Effector CD8-positive, alpha-beta T cell (primary cell): ENCODE results near the gene LGALS12.
"Not testable (repeated sequence)": the region's sequence is repeated elsewhere in the genome, so short reads cannot be mapped to it uniquely, and the experiment has no call there.

ENCODE experiments used
- DNase-seq: peaks from one replicate; lab custom pipeline; 2025; lab: John Stamatoyannopoulos, UW

The LGALS12 gene

DNA sequence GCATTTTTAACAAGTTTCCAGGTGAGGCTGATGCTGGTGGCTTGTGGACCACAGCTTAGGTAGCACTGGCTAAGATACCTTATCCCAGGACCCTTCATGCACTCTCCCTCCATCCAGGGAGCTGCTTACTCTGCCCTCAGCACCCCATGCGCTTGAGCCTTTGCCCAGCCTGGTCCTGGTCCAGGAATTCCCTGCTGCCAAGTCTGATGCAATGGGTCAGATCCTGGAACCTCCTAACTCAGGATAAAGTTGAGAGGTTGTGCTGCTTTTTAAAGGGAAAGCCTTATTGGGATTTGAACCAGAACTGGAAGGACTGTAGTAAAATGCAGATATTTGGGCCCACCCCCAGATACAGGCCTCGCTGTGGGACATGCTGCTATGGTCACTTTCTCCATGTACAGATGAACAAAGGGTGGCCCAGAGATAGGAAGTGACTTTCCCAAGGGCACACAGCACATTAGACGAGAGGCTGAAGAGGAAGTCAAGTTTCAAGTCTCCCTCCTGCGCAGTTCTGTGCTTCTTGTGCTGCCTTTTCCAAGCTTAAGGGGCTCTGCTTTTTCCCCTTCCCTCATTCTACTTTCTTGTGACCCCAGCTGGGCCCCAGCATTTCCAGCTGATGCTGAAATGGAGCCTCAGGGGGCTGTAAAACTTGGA, 824 bp upstream of the LGALS12 start:
- no peak for DNase-seq

DNA sequence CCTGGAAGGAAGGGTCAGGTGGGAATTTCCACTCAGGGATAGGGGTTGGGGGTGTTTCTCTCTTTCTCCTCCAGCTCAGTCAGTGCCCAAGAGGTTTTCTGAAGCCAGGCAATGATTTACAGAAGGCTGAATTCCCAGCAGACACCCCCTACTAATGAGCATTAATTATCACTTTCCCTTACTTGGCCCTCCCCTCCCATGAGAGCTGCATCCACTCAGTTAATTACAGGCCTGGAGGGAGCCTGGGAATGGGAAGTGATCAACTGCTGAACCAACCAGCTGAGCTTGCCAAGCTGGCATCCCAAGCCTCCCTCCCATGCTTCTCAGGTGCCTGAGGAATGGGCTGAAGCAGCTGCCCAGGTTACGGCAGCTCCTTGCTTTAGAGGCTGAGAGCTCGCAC, 992 bp downstream of the LGALS12 start:
- DNase-seq, result no peak

DNA sequence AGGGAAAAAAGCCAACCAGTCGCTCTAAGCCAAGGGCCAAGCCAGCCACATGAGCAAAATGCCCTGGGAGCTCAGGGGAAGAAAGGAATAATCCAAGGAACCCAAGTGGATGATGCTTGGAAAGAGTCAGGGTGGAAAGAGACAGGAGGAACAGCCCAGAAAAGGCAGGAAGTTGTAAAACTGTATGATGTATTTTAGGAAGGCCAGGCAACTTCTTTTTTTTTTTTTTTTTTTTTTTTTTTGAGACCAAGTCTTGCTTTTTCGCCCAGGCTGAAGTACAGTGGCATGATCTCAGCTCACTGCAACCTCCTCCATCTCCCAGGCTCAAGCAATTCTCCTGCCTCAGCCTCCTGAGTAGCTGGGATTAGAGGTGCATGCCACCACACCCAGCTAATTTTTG, 1.6 kb downstream of the LGALS12 start:
- no peak for DNase-seq

DNA sequence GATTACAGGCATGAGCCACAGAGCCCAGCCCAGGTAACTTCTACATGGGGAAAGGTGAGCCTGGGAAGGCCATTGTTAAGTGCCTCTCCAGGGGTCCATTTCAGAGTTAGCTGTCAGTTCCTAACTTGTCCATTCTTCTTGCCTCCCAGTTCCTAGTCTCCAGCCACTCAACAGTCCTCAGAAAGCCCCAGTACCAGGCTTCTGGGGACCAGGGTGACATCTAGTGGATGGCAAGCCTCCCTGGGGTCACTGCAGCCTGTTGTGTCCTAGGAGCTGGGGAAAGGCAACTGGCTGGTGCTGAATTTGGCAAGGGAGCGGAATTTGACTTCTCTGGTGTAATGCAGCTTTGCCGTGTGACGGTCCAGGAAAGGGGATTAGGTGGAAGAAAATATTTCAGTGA, 2.1 kb downstream of the LGALS12 start:
- DNase-seq, result no peak

DNA sequence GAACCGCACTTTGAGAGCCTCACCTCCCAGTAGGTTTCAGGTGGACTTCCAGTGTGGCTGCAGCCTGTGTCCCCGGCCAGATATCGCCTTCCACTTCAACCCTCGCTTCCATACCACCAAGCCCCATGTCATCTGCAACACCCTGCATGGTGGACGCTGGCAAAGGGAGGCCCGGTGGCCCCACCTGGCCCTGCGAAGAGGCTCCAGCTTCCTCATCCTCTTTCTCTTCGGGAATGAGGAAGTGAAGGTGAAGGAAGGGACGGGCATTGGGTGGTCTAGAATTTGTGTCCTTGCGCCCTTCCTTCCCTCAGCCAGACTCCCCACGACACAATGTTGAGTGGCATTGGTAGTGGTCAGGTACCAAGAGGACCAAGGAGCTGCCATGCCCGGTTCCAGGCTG, 2.9 kb downstream of the LGALS12 start:
- no peak for DNase-seq

DNA sequence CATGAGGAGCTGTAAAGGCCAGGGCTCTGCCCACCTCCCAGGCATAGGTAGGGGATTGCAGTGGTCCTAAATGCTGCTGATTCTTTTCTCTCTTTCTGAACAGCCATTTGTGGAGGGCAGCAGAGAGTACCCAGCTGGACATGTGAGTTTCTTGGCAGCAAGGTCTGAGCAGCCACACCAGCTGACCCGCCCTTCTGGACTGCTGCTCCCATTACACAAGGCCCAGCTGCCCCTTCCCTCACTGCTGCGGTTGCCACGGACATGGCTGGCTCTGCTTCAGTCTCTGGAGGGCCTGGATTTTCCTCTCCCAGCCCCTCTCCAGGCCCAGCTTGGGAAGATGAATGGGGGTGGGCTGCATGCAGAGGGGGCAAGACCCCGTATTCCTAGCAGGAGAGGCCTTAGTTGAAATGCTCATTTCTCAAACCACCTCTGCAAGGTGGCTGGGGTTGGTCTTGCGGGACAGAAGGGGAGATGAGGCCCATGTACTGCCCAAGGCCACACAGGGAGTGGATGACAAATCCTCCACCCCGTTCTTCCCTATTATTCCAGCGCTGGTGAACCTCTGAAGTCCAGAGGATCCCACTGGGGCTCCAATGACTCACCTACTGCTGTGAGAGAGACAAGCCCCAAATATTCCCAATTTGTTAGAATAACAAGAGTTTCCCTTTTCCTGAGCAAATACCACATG, 4.6 kb downstream of the LGALS12 start:
- no peak for DNase-seq

DNA sequence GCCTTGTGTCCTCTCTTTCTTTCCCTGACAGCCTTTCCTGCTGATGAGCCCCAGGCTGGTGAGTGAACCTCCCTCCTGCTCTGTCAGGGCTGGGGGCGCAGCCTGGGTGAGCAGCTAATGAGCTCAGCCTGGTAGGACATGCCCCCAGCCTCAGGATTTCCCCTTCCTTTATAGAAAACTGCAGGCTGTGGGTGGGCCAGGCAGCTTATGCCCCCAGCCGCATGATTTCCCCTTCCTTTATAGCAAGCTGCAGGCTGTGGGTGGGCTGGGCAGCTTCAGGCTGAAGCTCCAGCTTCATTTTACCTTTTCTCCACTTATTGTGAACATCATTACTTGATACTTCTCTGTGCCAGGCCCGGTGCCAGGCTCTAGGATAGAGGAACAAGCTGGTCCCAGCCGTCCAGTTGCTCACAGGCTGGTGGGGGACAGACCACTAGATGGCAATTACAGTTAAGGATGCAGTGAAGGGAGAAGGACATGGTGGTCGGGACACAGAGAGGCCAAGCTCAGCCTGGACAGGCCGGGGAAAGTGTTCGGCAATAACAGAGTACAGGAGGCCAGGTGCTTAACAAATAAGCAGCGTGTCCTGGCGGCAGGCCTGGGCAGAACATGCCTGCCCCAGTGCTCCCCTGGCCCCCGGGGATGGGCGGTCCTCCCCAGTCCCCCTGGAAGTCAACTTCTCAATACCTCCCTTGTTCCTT, 5.3 kb downstream of the LGALS12 start:
- no peak for DNase-seq

DNA sequence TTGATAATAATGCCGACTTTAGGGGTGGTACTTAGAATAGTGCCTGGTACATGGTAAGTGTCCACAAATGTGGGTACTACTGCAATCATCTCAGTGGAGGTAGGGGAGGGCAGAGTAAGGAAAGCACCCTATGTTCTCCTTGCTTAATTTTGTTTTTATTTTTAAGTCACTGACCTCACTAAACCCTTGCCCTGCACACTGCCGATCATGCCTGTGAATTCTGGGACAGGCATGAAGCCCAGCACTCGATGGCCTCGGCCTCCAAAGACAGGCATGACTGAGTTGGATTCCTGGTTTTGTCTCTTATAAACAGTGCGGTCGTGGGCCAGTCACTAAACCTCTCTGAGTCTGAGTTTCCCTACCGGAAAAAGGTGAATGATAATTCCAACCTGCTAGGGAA, 6.9 kb downstream of the LGALS12 start:
- no peak for DNase-seq

DNA sequence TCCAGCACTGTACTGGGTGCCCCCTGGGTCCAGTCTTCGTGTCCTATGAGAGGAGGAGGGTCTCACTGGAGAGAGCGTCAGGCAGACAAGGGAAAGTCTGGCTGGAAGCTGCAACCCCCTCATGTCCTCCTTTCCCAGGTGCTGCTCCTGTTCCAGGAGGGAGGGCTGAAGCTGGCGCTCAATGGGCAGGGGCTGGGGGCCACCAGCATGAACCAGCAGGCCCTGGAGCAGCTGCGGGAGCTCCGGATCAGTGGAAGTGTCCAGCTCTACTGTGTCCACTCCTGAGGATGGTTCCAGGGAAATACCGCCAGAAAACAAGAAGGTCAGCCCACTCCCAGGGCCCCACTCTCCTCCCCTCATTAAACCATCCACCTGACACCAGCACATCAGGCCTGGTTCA, 10.2 kb downstream of the LGALS12 start:
- DNase-seq, result no peak

DNA sequence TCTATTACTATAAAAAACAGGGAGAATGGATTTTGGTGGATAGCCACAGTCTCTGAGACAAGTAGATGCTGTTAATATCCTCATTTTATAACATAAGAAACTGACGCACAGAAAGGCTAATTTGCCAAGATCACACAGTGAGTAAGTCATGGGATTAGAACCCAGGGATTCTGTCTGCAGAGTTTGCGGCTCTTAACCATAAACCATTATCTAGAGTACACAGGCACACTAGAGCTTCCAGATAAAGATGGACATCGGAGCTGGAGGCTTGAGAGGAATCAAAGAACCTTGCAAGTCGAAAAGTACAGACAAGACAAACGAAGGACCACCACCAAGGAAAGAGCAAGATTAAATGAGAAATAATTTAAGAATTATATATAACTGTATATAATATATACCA, 11.3 kb downstream of the LGALS12 start:
- DNase-seq, result no peak

DNA sequence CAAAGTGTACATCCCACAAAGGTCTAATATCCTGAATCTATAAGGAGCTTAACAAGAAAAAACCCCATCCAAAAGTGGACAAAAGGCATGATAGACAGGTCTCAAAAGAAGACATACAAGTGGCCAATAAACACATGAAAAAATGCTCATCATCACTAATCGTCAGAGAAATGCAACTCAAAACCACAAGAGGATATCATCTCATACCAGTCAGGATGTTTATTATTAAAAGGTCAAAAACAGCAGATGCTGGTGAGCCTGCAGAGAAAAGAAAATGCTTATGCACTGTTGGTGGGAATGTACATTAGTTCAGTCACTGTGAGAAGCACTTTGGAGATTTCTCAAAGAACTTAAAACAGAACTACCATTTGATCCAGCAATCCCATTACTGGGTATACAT, 12.7 kb downstream of the LGALS12 start:
- DNase-seq, result no peak

DNA sequence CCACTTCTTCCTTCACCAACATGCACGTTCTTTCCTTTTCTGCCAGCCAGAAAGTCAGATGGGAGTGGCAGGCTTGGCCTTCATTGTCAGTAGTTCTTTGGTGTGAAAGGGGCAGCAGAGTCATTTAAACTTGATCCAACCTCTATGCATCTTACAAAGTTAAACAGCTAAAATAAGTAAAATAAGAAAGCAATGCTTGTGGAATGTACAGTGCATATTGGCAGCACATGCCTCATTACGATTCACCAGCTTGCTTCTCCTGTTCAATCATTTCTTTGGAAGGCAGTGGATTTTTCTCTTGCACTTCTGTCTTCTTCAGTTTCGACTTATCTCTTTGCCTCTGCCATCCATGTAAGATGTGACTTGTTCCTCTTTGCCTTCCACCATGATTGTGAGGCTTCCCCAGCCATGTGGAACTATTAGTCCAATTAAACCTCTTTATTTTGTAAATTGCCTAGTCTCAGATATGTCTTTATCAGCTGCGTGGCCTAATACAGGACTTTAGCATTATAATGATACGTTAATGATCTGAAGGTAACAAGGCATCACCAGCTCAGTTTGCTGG, 14.8 kb downstream of the LGALS12 start:
- DNase-seq, result no peak

DNA sequence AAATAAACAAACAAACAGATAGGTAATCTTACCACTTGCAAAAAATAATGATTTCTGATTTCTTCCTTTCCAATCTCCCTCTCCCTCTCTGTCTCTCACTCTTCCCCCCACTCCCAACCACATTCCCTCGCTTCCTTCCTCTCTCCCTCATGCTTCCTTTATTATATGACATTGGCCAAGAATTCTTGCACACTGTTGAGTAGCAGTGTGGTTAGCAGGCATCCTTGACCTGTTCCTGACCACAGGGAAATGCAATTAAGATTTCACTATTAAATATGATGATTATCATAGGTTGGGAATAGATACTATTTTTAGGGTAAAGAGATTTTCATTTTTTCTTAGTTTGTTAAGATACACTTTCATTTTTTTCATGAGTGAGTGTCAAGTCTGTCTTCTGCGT, 16.0 kb downstream of the LGALS12 start:
- no peak for DNase-seq

DNA sequence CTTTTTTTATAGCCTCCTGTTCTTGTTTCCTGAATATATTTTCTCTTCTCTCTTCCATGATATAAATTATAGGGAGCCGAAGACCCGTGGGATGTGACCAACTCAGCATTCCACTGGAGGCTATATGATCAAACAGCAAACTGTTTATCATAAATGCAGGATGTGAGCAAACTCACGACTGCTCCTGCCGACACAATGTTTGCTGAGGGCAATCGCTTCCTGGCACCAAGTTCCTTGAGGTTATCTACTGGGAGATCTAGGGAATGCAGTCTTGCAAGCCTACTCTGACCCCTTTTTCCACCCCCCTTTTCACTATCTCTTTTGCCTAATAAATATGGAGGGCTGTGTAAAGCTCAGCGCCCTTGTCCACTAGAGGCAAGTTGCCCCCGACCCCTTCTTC, 17.3 kb downstream of the LGALS12 start:
- no peak for DNase-seq

DNA sequence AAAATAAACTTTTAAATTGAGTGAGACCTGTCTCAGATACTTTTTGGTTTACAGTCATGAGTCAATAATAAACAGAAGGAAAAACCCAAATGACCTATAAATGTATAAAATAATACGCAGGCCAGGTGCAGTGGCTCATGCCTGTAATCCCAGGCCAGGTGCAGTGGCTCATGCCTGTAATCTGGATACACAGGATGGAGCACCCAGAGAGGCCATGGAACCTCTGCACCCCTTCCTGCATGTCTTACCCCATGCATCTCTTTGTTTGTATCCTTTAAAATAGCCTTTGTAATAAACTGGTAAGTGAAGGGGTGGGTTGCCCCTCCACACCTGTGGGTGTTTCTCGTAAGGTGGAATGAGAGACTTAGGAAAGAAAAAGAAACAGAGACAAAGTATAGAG, 21.8 kb downstream of the LGALS12 start:
- DNase-seq, result no peak

DNA sequence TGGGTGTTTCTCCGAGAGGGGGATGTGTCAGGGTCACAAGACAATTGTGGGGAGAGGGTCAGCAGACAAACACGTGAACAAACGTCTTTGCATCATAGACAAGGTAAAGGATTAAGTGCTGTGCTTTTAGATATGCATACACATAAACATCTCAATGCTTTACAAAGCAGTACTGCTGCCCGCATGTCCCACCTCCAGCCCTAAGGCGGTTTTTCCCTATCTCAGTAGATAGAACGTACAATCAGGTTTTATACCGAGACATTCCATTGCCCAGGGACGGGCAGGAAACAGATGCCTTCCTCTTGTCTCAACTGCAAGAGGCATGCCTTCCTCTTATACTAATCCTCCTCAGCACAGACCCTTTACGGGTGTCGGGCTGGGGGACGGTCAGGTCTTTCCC, 22.3 kb downstream of the LGALS12 start:
- DNase-seq, result not testable (repeated sequence)

DNA sequence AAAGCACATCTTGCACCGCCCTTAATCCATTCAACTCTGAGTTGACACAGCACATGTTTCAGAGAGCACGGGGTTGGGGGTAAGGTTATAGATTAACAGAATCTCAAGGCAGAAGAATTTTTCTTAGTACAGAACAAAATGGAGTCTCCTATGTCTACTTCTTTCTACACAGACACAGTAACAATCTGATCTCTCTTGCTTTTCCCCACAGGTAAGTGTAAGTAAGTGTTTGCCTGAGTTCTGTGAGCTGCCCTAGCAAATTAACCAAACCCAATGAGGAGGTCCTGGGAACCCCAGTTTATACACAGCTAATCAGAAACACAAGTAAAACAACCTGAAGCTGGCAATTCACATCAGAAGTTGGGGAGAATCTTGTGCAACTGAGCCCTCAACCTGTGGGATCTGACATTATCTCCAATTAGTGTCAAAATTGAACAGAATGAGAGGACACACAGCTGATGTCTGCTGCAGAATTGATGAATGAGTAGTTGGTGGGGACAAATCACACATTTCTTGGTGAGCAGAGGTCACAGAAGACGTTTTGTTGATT, 22.9 kb downstream of the LGALS12 start:
- not testable (repeated sequence) for DNase-seq

DNA sequence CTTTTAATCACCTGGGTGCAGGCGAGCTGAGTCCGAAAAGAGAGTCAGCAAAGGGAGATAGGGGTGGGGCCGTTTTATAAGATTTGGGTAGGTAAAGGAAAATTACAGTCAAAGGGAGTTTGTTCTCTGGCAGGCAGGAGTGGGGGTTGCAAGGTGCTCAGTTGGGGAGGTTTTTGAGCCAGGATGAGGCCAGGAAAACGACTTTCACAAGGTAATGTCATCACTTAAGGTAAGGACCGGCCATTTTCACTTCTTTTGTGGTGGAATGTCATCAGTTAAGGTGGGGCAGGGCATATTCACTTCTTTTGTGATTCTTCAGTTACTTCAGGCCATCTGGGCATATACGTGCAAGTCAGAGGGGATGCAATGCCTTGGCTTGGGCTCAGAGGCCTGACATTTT, 23.5 kb downstream of the LGALS12 start:
- not testable (repeated sequence) for DNase-seq

DNA sequence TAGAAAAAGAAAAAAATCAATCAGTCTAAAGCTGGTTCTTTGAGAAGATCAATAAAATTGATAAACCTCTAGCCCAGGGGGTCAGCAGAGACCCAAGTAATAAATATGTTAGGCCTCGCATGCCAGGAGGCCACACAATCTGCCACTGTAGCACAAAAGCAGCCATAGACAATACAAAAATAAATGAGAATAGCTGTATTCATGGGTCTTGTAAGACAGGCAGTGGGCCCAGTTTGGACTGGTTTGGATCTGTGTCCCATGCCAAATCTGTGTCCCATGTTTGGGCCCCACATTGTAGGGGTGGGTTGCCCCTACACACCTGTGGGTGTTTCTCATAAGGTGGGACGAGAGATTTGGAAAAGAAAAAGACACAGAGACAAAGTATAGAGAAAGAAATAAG, 24.1 kb downstream of the LGALS12 start:
- DNase-seq, result no peak

DNA sequence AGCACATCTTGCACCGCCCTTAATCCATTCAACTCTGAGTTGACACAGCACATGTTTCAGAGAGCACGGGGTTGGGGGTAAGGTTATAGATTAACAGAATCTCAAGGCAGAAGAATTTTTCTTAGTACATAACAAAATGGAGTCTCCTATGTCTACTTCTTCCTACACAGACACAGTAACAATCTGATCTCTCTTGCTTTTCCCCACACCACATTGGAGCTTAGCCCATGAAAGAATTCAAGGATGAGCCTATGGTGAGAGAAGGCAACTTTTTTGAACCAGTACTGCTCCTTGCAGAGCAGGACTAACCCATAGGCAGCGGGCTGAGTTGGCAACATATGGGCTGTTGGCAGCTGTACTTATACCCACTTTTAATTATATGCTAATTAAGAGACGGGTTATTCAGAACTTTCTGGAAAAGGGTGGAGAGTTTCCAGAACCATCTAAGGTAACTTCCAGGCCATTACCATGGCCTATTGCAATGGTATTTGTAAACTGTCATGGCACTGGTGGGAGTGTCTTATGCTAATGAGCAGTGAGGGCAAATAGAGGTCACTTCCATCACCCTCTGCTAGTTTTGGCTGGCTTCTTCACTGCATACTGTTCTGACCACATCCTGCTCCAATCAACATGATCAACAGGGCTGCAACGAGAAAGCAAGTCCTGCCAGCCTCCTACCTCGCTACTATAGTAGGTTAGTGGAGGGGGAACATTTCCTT, 25.3 kb downstream of the LGALS12 start:
- peak; percentile 24 for DNase-seq

DNA sequence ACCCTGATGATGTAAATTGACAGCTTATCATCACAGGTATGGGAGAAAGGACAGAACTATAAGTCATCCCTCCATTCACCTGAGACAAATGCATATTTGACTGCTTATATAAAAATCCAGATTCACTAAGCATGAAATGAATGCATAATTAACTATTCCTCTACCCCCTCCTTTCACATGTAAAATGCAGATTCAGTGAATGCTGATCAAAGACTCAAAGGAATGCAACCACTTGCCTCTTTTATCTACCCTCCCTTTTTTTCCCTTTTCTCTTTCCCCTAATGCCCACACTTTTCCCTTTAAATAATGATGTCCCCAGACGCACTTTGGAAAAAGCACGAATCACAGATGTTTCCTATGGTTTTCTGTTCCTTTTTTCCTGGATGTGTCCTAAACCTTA, 26.2 kb downstream of the LGALS12 start:
- DNase-seq, result no peak
